ENCODE results near the gene EMCN. TPM values are rescaled to one million over a fixed set of nuclear protein-coding genes. Genes with fewer than 3 reads are reported as not detected.

The EMCN gene
- total RNA-seq, 3 donors from 2014 or later (not counting 1 experiment from before 2014, with no cell fraction given), result not detected

DNA sequence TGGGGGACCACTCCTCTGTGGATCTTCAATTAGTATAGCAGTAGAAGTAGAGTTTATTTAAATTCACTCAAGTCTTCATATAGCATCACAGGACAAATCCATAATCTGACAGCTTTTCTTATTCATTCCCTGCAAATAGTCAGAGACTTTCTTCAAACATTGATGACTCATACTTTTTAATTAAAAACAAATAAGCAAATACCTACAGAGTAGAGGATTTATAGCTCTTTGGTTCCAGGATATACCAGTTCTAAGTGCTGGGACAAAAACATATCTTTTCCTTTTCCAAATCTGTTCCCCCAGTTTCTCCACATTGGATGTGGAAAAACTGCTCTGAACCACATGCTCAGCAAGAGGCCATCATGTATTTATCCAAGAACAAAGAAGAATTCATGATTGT lies 24.1 kb downstream of the EMCN start:
- H3K27me3 Mint-ChIP-seq (ENCODE audit: low read depth in 2 of 2), result no peaks in the 10 kb centered on the region
- H3K27ac ChIP-seq (ENCODE audit: low read length), result no peak overlapping the region
- peaks cover 10% of the 10 kb centered on the region for H3K9me3 ChIP-seq (ENCODE audit: control insufficient read depth, insufficient read depth, low read length)
- no peak overlapping the region for H3K27ac Mint-ChIP-seq
- no peaks in the 10 kb centered on the region for H3K27me3 ChIP-seq (ENCODE audit: control insufficient read depth, insufficient read depth, low read length)
- no peaks in the 10 kb centered on the region for H3K4me1 Mint-ChIP-seq
- peaks cover 3 to 5% of the 10 kb centered on the region in 2 donors for H3K9me3 Mint-ChIP-seq
- intact Hi-C loops (cut with micrococcal nuclease), result no loop called here
- no peak for ATAC-seq
- DNase-seq, result no peak
- H3K4me3 ChIP-seq (ENCODE audit: low read length), result no peak overlapping the region
- H3K36me3 ChIP-seq (ENCODE audit: control insufficient read depth, insufficient read depth, low read length), result no peaks in the 10 kb centered on the region
- TF ChIP-seq, protein P1, sequence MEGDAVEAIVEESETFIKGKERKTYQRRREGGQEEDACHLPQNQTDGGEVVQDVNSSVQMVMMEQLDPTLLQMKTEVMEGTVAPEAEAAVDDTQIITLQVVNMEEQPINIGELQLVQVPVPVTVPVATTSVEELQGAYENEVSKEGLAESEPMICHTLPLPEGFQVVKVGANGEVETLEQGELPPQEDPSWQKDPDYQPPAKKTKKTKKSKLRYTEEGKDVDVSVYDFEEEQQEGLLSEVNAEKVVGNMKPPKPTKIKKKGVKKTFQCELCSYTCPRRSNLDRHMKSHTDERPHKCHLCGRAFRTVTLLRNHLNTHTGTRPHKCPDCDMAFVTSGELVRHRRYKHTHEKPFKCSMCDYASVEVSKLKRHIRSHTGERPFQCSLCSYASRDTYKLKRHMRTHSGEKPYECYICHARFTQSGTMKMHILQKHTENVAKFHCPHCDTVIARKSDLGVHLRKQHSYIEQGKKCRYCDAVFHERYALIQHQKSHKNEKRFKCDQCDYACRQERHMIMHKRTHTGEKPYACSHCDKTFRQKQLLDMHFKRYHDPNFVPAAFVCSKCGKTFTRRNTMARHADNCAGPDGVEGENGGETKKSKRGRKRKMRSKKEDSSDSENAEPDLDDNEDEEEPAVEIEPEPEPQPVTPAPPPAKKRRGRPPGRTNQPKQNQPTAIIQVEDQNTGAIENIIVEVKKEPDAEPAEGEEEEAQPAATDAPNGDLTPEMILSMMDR (IDR thresholded peaks at IDR 0.05), result no peak
- H3K36me3 Mint-ChIP-seq, result peaks cover 10% of the 10 kb centered on the region
- no peaks in the 10 kb centered on the region for H3K4me1 ChIP-seq (ENCODE audit: control insufficient read depth, insufficient read depth, low read length)
- no peak overlapping the region for H3K4me3 Mint-ChIP-seq

DNA sequence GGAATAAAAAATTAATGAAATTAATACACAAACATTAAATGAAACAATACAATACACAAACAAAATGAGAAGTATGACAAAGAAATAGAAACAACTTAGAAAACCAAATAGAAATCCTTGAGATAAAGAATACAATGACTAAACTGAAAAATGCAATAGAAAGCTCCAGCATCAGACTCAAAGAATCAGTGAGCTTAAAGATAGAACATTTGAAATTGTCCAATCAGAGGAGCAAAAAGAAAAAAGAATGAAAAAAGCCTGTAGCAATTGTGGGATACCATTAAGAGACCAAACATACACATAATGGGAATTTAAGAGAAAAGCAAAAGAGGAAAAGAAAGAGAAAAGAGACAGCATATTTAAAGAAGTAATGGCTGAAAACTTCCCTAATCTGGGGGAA lies 25.7 kb downstream of the EMCN start:
- Mint-ChIP-seq H3K4me3 (no peak overlapping the region), H3K27me3 (ENCODE audit: low read depth in 2 of 2) (no peaks in the 10 kb centered on the region), H3K36me3 (peaks cover 10% of the 10 kb centered on the region), H3K4me1 (no peaks in the 10 kb centered on the region), H3K9me3 (peaks cover 3 to 5% of the 10 kb centered on the region in 2 donors), H3K27ac (no peak overlapping the region)
- TF ChIP-seq, protein P1 (IDR thresholded peaks at IDR 0.05), result no peak
- no peak for ATAC-seq
- H3K27ac ChIP-seq (ENCODE audit: low read length), result no peak overlapping the region
- H3K9me3 ChIP-seq (ENCODE audit: control insufficient read depth, insufficient read depth, low read length), result peaks cover 10% of the 10 kb centered on the region
- no peaks in the 10 kb centered on the region for H3K4me1 ChIP-seq (ENCODE audit: control insufficient read depth, insufficient read depth, low read length)
- no peak for DNase-seq
- no peak overlapping the region for H3K4me3 ChIP-seq (ENCODE audit: low read length)
- intact Hi-C loops (cut with micrococcal nuclease), result no loop called here
- no peaks in the 10 kb centered on the region for H3K27me3 ChIP-seq (ENCODE audit: control insufficient read depth, insufficient read depth, low read length)
- H3K36me3 ChIP-seq (ENCODE audit: control insufficient read depth, insufficient read depth, low read length), result no peaks in the 10 kb centered on the region

DNA sequence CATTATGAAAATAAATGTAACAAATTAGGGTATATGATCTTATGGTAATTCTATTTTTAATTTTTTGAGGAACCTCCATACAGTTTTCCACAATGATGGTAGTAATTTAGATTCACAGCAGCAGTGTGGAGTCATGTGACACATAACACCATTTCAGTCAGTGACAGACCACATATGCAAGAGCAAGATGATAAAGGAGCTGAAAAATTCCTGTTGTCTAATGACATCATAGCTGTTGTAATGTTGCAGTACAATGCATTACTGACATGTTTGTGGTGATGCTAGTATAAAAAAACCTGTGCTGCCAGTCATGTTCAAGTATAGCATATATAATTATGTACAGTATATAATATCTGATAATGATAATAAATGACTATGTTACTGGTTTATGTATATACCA lies 28.5 kb downstream of the EMCN start:
- Mint-ChIP-seq H3K9me3 (peaks cover 3 to 5% of the 10 kb centered on the region in 2 donors), H3K4me1 (no peaks in the 10 kb centered on the region)
- intact Hi-C loops (cut with micrococcal nuclease), result no loop called here

DNA sequence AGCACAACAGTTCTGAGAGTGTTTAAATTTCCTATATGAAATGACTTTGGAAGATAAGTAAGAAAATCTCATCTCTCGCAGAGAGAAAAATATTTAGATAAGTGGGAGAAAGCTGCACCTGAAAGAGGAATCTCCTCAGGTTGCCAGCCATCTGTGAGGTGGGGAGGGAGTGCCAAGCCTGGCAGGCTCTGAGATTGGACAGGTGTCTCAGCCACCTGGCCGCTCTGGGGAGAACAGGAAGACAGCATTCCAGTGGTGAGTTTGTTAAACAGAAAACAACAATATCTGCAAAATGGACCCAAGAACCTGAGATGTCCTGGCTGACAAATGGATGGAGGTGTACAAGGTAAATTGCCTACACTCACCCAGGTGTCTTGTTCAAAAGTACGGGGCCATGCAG lies 31.3 kb downstream of the EMCN start:
- Mint-ChIP-seq H3K4me3 (no peak overlapping the region), H3K27me3 (ENCODE audit: low read depth in 2 of 2) (peaks cover 0 to 3% of the 10 kb centered on the region in 2 donors), H3K9me3 (no peaks in the 10 kb centered on the region), H3K27ac (no peak overlapping the region), H3K36me3 (no peaks in the 10 kb centered on the region), H3K4me1 (no peaks in the 10 kb centered on the region)
- peaks cover 4% of the 10 kb centered on the region for H3K9me3 ChIP-seq (ENCODE audit: control insufficient read depth, insufficient read depth, low read length)
- TF ChIP-seq, protein P1 (IDR thresholded peaks at IDR 0.05), result no peak
- ATAC-seq (no peak), DNase-seq (no peak)
- H3K4me3 ChIP-seq (ENCODE audit: low read length), result no peak overlapping the region
- no peaks in the 10 kb centered on the region for H3K36me3 ChIP-seq (ENCODE audit: control insufficient read depth, insufficient read depth, low read length)
- no peaks in the 10 kb centered on the region for H3K4me1 ChIP-seq (ENCODE audit: control insufficient read depth, insufficient read depth, low read length)
- no peak overlapping the region for H3K27ac ChIP-seq (ENCODE audit: low read length)
- whole genome bisulfite sequencing (ENCODE audit: insufficient coverage), result 86% methylated on average over 3 of the region's 3 CpGs
- intact Hi-C loops (cut with micrococcal nuclease), result no loop called here
- no peaks in the 10 kb centered on the region for H3K27me3 ChIP-seq (ENCODE audit: control insufficient read depth, insufficient read depth, low read length)

More for the DNA sequence above, 28.5 kb downstream of the EMCN start:
- Mint-ChIP-seq H3K27me3 (ENCODE audit: low read depth in 2 of 2) (no peaks in the 10 kb centered on the region), H3K4me3 (no peak overlapping the region), H3K36me3 (peaks cover 10% of the 10 kb centered on the region), H3K27ac (no peak overlapping the region)
- Histone ChIP-seq H3K36me3 (ENCODE audit: control insufficient read depth, insufficient read depth, low read length) (no peaks in the 10 kb centered on the region), H3K27me3 (ENCODE audit: control insufficient read depth, insufficient read depth, low read length) (no peaks in the 10 kb centered on the region), H3K4me1 (ENCODE audit: control insufficient read depth, insufficient read depth, low read length) (no peaks in the 10 kb centered on the region), H3K4me3 (ENCODE audit: low read length) (no peak overlapping the region), H3K9me3 (ENCODE audit: control insufficient read depth, insufficient read depth, low read length) (peaks cover 10% of the 10 kb centered on the region), H3K27ac (ENCODE audit: low read length) (no peak overlapping the region)
- TF ChIP-seq, protein P1 (IDR thresholded peaks at IDR 0.05), result no peak
- DNase-seq, result no peak
- ATAC-seq, result no peak
